HG03469 (cell line): ENCODE results near the gene RNASEH1.

Experiments
- ATAC-seq: cut with Tn5 transposase; IDR thresholded peaks from one replicate; pipeline ENCODE4 v1.9.1; 2021; ENCODE audit warnings: mild to moderate bottlenecking, moderate library complexity, moderate number of reproducible peaks; ENCODE audit not compliant: unreplicated experiment

The RNASEH1 gene

GRCh38 chr2:3558205-3559014 is at the start of gene RNASEH1:
Gene RNASEH1, minus strand, starts transcription at chr2:3558333. Its CDS starts 73 bp downstream, at chr2:3558260.
- ATAC-seq = peak; percentile 94

GRCh38 chr2:3606370-3607201 is 48.5 kb upstream of the RNASEH1 start:
- no peak for ATAC-seq

GRCh38 chr2:3606028-3606369 is 47.9 kb upstream of the RNASEH1 start:
- no peak for ATAC-seq

DNA sequence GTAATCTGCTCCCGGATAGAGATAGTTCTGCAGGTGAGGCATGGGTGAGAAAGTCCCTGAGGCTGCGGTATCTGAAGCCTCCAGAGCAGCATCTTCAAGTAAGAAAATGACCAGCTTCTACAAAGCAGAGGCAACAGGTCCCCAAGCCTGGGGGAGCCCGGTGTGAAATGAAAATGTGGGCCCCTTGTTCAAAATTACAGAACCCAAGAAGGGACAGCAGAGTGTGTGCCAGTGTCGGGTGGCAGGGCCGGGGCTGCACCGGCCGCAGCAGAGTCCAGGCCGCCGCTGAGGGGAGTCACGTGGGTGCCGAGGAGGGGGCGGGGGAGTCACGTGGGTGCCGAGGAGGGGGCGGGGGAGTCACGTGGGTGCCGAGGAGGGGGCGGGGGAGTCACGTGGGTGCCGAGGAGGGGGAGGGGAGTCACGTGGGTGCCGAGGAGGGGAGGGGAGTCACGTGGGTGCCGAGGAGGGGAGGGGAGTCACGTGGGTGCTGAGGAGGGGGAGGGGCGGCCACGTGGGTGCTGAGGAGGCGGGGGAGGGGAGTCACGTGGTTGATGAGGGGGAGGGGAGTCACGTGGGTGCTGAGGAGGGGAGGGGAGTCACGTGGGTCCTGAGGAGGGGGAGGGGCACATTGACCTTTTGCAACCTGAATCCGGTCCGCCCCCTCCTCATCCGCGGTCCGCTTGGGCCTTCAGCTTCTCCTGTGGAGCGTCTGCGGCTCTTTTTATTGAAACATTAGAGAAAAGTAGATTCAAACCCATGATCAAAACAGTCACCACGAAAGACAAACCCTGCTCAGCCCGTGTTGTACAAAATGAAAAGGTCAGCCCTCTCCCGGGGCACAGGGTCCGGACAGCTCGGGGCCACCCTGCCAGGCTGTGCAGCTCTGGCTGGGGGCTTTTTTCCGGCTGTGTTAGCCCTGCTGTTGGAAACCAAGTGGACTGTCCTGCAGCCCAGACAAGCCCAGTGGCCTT is 47.1 kb upstream of the RNASEH1 start:
- ATAC-seq = no peak

GRCh38 chr2:3604207-3604877 is 46.2 kb upstream of the RNASEH1 start:
- ATAC-seq = no peak

DNA sequence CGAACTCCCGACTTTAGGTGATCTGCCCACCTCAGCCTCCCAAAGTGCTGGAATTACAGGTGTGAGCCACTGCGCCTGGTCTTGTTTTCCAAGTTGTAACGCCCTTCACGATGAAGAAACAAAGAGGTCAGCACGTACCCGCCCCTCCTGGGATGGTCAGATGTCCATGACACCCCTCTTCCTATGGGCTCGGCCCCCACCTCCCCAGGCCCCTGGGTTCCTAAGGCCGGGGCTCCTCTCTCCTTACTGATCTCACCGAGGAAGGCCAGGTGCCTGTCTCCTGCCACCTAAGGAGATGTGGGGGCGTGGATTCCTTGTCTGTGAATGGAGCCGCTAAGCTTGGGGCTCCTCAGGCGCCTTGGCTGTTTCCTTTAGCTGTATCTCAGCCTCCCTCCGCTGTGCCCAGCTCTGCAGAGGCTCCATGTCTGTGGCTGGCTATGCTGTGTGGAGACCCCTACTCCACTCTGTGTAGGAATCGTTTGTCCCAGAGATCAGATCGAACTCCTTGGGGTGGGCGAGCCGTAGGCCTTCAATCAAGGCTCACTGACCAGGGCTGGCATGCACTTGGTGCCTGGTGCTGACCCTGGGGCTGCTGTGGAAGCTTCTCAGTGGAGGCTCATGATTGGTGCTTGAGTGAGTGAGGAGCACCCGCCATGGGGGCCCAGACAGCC is 45.5 kb upstream of the RNASEH1 start:
- no peak for ATAC-seq

DNA sequence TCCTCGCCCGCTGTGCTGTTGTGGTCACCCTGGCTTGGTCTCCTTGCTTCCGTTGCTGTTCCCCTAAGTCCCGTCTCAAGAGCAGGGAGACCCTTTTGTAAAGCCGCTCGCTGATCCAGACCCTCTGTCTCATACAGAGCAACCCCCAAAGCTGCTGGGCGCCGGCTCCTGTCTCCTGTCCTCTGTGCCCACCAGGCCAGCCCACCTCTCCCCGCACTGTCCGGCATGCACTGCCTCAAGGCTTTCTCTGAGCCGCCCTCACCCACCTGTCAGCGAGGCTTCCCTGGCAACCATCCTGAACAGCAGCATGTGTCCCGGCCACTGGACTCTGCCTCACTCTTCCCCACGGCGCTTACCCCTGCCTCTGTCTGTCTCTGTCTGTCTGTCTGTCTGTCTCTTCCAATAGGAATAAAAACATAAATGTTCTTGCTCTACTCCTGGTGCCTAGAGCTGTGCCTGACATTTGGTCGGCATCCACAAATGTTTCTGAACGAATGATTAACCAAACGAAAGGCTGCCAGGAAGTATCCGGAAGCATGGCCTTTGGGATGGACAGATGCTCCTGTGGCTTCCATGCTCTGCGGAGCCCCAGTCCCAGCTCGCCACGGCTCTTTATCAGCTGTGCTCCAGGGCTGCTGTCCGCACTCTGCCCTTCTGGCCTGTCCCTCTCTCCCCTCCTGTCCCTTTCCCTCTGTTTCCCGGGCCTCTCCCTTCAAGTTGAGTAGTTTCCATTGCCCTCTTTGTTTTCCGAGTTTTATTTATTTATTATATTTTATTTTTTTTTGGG is 44.6 kb upstream of the RNASEH1 start:
- ATAC-seq = no peak

- no peak for ATAC-seq
These were observed 43.6 kb upstream of the RNASEH1 start for GRCh38 chr2:3601561-3602271.

DNA sequence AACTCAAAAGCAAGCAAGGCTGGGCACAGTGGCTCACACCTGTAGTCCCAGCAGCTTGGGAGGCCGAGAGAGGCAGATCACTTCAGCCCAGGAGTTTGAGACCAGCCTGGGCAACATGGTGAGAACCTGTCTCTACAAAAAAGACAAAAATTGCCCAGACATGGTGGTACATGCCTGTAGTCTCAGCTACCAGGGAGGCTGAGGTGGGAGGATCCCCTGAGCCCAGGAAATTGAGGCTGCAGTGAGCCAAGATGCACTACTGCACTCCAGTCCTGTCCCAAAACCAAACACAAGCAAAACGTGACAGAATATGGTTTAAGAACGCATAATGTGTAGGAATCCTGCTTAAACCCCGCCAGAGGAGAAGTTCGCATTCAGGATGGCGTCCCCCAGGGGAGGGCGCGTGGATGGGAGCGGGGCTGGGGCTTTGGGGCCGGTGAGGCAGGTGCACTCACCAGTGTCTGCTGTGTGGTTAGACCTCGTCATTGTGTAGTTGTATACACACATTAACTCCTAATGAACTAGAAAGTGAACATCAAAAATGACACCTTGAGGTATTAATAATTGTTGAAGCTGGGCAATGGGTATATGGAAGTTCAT is 42.2 kb upstream of the RNASEH1 start:
- no peak for ATAC-seq

DNA sequence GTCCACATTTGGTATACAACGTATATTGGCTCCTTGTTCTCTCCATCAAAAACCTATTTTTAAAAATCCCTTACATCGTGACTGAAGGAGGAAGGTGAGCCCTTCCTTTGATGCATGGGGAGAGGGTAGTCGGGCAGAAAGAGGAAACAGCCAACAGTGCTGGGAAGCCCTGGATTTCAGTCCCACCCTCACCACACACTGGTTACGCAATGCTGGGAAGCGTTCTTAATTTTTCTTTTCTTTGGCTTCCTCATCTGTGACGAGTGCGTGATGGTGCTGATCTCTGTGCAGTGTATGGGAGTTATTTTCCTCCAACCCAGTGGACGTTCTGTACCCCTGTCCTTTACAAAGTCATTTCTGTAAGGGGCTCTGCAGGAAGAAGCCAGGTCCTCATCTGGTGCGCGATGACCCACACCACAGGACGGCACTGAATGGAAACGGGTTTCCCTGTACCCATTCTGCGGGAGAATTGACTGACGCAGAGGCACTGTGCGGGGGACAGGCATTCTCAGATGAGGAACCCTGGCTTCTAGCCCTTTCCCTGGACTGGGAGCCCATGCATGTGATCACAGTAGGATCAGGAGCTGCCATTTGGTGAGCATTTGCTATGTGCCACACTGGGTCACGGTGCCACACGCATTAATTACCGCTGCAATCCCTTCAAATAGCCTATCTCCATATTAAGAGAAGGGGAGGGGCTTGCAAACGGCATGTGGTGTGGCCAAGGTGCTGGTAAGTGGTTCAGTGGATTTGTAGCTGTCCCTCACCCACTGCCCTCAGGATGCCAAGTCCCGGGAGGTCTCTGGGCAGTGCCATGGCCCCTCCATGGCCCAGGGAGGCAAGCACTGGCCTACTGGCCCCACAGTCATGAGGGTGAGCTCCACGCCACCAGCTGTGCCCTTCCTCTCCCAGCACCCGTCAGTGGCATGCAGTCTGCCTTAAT is 41.0 kb upstream of the RNASEH1 start:
- ATAC-seq = no peak

DNA sequence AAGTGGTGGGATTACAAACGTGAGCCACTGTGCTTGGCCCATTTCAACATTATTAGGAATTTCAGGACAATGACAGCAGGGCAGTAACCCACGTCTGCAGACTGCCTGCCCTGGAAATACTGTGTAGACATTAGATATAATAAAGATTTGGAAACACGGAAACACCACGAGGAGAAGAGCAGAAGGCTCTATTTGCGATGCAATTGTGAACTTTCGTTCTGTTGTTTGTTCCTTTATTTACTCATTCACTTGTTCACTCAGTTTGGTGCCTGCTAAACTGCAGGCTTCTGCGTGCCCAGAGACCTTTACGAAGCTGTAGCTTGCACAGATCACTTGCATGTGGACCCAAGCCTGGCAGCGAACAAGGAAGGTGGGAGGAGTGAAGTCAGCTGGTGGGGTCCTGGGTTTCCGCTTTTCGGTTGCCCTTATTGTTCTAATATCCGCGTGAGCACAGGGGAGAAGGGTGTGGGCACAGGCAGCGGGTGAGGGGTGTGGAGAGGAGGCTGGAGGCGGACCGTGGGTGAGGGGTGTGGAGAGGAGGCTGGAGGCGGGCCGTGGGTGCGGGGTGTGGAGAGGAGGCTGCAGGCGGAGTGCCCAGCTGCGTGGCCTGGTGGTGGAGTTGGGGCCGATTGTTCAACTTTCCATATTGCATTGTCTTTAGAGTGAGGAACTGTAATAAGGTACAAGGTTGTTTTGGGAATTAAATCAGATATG is 40.2 kb upstream of the RNASEH1 start:
- ATAC-seq = no peak

- peak; percentile 53 for ATAC-seq
These were observed 39.4 kb upstream of the RNASEH1 start for GRCh38 chr2:3597567-3597966.

GRCh38 chr2:3596901-3597417 is 38.8 kb upstream of the RNASEH1 start:
- ATAC-seq = no peak

DNA sequence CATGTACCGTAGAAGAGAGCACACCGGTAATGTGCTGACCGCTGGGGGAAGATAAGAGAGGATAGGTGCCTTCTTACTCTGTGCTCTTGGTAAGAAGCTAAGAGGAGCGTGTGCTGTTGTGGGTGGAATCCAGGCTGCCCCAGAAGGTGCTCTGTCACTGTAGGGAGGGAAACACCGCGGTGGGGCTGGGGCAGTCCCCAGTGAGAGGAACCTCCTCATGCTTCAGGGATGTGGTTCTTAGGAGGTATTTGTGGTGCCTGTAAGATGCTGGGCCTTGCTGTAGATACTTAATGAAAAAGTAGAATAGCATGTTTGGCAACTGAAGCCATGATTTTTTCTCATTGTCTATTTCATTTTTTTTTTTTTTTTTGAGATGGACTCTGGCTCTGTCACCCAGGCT is 37.9 kb upstream of the RNASEH1 start:
- peak; percentile 80 for ATAC-seq

- ATAC-seq = no peak
These were observed 37.3 kb upstream of the RNASEH1 start for GRCh38 chr2:3595404-3595803.
